ENCODE data around the gene EGFLAM. TPM values are rescaled to one million over a fixed set of nuclear protein-coding genes. Genes with fewer than 3 reads are reported as not detected.

EGFLAM gene
- total RNA-seq, 1 donor from 2014 or later, result not detected

DNA sequence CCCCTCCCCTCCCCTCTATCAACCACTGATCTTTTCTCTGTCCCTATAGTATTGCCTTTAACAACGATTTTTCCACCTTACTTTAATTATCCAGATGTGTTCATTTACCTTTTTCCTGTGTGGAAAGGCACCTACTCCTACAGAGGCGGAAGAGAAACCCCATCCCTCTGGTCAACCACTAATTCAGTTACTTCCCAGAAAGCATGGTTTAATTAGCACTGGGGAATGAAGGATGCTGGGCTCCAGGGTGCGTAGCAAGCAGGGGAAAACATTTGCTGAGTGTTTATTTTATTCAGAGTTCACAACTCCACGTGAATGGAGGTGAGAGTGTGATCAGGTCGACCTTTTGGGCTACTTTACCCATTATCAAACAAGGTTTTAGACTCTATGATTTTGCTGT is 16.7 kb upstream of the EGFLAM start:
- TF ChIP-seq, protein P1, sequence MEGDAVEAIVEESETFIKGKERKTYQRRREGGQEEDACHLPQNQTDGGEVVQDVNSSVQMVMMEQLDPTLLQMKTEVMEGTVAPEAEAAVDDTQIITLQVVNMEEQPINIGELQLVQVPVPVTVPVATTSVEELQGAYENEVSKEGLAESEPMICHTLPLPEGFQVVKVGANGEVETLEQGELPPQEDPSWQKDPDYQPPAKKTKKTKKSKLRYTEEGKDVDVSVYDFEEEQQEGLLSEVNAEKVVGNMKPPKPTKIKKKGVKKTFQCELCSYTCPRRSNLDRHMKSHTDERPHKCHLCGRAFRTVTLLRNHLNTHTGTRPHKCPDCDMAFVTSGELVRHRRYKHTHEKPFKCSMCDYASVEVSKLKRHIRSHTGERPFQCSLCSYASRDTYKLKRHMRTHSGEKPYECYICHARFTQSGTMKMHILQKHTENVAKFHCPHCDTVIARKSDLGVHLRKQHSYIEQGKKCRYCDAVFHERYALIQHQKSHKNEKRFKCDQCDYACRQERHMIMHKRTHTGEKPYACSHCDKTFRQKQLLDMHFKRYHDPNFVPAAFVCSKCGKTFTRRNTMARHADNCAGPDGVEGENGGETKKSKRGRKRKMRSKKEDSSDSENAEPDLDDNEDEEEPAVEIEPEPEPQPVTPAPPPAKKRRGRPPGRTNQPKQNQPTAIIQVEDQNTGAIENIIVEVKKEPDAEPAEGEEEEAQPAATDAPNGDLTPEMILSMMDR (IDR thresholded peaks at IDR 0.05), result no peak
- no peaks in the 10 kb centered on the region for H3K36me3 Mint-ChIP-seq (ENCODE audit: unreplicated experiment)
- no peaks in the 10 kb centered on the region for H3K4me1 Mint-ChIP-seq (ENCODE audit: unreplicated experiment)
- H3K9me3 Mint-ChIP-seq (ENCODE audit: unreplicated experiment), result no peaks in the 10 kb centered on the region
- H3K27ac Mint-ChIP-seq (ENCODE audit: unreplicated experiment), result no peak overlapping the region
- H3K4me3 Mint-ChIP-seq (ENCODE audit: unreplicated experiment), result no peak overlapping the region
- no peak for DNase-seq (ENCODE audit: extremely low spot score, unreplicated experiment)
- H3K27me3 Mint-ChIP-seq (ENCODE audit: unreplicated experiment), result peaks cover 17% of the 10 kb centered on the region

DNA sequence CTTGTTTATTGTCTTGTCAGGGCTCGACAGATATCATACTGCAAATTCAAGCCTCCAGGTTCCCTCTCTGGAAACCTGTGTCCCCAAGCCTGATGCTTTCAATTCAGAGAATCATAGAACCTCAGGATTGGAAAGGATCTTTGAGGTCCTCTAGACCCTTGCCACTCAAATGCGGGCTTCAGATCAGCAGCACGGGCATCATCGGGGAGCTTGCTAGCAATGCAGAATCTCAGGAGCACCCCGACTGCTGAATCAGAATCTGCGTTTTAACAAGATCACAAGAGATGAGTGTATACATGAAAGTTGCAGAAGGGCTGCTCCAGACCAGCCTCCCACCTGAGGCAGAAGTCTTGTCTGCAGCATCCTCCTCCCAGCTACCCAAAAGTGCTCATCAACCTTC is 13.1 kb upstream of the EGFLAM start:
- Mint-ChIP-seq H3K9me3 (ENCODE audit: unreplicated experiment) (no peaks in the 10 kb centered on the region), H3K36me3 (ENCODE audit: unreplicated experiment) (no peaks in the 10 kb centered on the region), H3K4me3 (ENCODE audit: unreplicated experiment) (no peak overlapping the region), H3K27me3 (ENCODE audit: unreplicated experiment) (peaks cover 38% of the 10 kb centered on the region), H3K27ac (ENCODE audit: unreplicated experiment) (no peak overlapping the region), H3K4me1 (ENCODE audit: unreplicated experiment) (no peaks in the 10 kb centered on the region)
- TF ChIP-seq, protein P1 (IDR thresholded peaks at IDR 0.05), result no peak
- no peak for DNase-seq (ENCODE audit: extremely low spot score, unreplicated experiment)

DNA sequence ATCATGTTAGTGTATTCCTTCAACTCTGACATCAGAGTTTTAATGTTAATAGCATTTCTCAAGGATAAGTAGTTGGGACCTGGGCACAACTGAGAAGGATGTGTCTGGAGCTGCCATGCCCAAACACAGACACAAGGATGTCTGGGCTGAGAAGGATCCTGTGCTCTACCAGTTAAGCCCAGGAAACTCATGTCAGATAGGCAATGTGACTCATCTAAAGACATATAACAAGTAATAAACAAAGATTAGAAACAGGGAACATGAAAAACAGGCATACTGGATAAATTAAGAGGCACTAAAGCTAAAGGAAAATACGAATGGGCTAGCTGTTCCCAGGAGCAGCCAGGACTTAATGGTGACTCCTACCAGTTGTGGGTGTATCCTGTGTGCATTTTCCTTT is 9.1 kb upstream of the EGFLAM start:
- H3K36me3 Mint-ChIP-seq (ENCODE audit: unreplicated experiment), result no peaks in the 10 kb centered on the region
- H3K27ac Mint-ChIP-seq (ENCODE audit: unreplicated experiment), result no peak overlapping the region
- H3K4me1 Mint-ChIP-seq (ENCODE audit: unreplicated experiment), result no peaks in the 10 kb centered on the region
- peaks cover 41% of the 10 kb centered on the region for H3K27me3 Mint-ChIP-seq (ENCODE audit: unreplicated experiment)
- H3K4me3 Mint-ChIP-seq (ENCODE audit: unreplicated experiment), result no peak overlapping the region
- no peak for DNase-seq (ENCODE audit: extremely low spot score, unreplicated experiment)
- peaks cover 10% of the 10 kb centered on the region for H3K9me3 Mint-ChIP-seq (ENCODE audit: unreplicated experiment)
- TF ChIP-seq, protein P1 (IDR thresholded peaks at IDR 0.05), result no peak

DNA sequence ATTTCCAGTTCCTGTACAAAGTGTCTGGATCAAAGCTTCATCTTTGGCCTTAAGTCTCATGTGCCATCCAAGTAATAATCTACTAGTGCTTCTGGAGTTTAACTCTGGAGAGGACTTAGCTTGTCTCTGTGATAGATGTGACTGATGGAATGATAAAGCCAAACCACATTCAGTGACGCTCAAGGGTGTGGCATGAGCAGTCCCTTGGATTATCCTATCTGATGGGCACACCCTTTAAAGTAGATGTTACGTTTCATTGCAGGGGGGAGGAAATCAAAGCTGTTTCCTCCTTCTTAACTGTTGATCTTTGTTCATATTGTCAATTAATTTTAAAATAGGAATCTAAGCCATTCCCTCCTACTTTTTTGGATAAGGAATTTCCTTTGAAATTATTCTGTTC is 8.5 kb upstream of the EGFLAM start:
- H3K27me3 Mint-ChIP-seq (ENCODE audit: unreplicated experiment), result peaks cover 45% of the 10 kb centered on the region
- no peak overlapping the region for H3K27ac Mint-ChIP-seq (ENCODE audit: unreplicated experiment)
- no peaks in the 10 kb centered on the region for H3K4me1 Mint-ChIP-seq (ENCODE audit: unreplicated experiment)
- peaks cover 10% of the 10 kb centered on the region for H3K9me3 Mint-ChIP-seq (ENCODE audit: unreplicated experiment)
- H3K36me3 Mint-ChIP-seq (ENCODE audit: unreplicated experiment), result no peaks in the 10 kb centered on the region
- no peak for DNase-seq (ENCODE audit: extremely low spot score, unreplicated experiment)
- TF ChIP-seq, protein P1 (IDR thresholded peaks at IDR 0.05), result no peak
- H3K4me3 Mint-ChIP-seq (ENCODE audit: unreplicated experiment), result no peak overlapping the region

- TF ChIP-seq, protein P1 (IDR thresholded peaks at IDR 0.05), result no peak
- no peak for DNase-seq (ENCODE audit: extremely low spot score, unreplicated experiment)
- Mint-ChIP-seq H3K4me3 (ENCODE audit: unreplicated experiment) (no peak overlapping the region), H3K4me1 (ENCODE audit: unreplicated experiment) (no peaks in the 10 kb centered on the region), H3K9me3 (ENCODE audit: unreplicated experiment) (peaks cover 10% of the 10 kb centered on the region), H3K27me3 (ENCODE audit: unreplicated experiment) (peaks cover 56% of the 10 kb centered on the region), H3K27ac (ENCODE audit: unreplicated experiment) (no peak overlapping the region), H3K36me3 (ENCODE audit: unreplicated experiment) (no peaks in the 10 kb centered on the region)
Measured at GRCh38 chr5:38250763-38251448, 7.5 kb upstream of the EGFLAM start.

Measured in osteocyte (in vitro differentiated cells).